Measurements from ENCODE around the gene RPL29.

RPL29 gene

GRCh38 chr3:51980253-51980652 is 15.4 kb downstream of the RPL29 start:
- FAIRE-seq, result no peak

GRCh38 chr3:51978143-51978502 is 17.6 kb downstream of the RPL29 start:
- no peak for FAIRE-seq

- no peak for FAIRE-seq
These were observed 18.1 kb downstream of the RPL29 start for GRCh38 chr3:51977446-51978142.

GRCh38 chr3:51975852-51976549 is 19.7 kb downstream of the RPL29 start:
- FAIRE-seq, result no peak

GRCh38 chr3:51974963-51975851 is 20.5 kb downstream of the RPL29 start, which contains the start of gene ABHD14A:
Gene ABHD14A, plus strand, starts transcription at chr3:51975064. Its CDS starts 72 bp downstream, at chr3:51975136.
- no peak for FAIRE-seq

GRCh38 chr3:51974277-51974962 is 21.3 kb downstream of the RPL29 start:
- no peak for FAIRE-seq

GRCh38 chr3:51971350-51971749 is 24.3 kb downstream of the RPL29 start:
- FAIRE-seq, result no peak

- no peak for FAIRE-seq
These were observed 24.9 kb downstream of the RPL29 start for GRCh38 chr3:51970606-51971300.

GRCh38 chr3:51969841-51970240 is 25.9 kb downstream of the RPL29 start:
- no peak for FAIRE-seq

- FAIRE-seq, result no peak
These were observed 26.6 kb downstream of the RPL29 start for GRCh38 chr3:51968883-51969678.

- no peak for FAIRE-seq
These were observed 27.4 kb downstream of the RPL29 start for GRCh38 chr3:51968170-51968775.

- FAIRE-seq, result no peak
These were observed 28.1 kb downstream of the RPL29 start, which contains the start of gene PCBP4 for GRCh38 chr3:51967384-51968169. Gene PCBP4, minus strand, starts transcription at chr3:51967454. Its CDS starts 6,214 bp downstream, at chr3:51961240.

- FAIRE-seq, result no peak
These were observed 28.7 kb downstream of the RPL29 start for GRCh38 chr3:51966922-51967383.

GRCh38 chr3:51966486-51966885 is 29.2 kb downstream of the RPL29 start:
- no peak for FAIRE-seq

- FAIRE-seq, result no peak
These were observed 29.7 kb downstream of the RPL29 start for GRCh38 chr3:51966016-51966415.

- no peak for FAIRE-seq
These were observed 31.2 kb downstream of the RPL29 start for GRCh38 chr3:51964521-51964920.

GRCh38 chr3:51963951-51964451 is 31.7 kb downstream of the RPL29 start:
- FAIRE-seq, result no peak

GRCh38 chr3:51962854-51963530 is 32.7 kb downstream of the RPL29 start:
- FAIRE-seq, result no peak

Data from G401.6 (cell line).